Activated T-helper 1 cell treated with anti-CD3 and anti-CD28 coated beads, Interleukin-12 subunit alpha, Interleukin-12 subunit beta, Interleukin-2, Interleukin-4 antibody, amounts not matched to agents 30 ng/mL and 10 ng/mL and 1 ng/mL, durations not matched to agents 14 hours and 24 hours and 36 hours (primary cell): ENCODE measurements around the gene ST8SIA6. TPM values are rescaled to one million over a fixed set of nuclear protein-coding genes. Genes with fewer than 3 reads are reported as not detected.

Experiments used
- DNase-seq: peaks from one replicate; pipeline ENCODE4 v3.0.0; 2021; ENCODE audit warnings: low spot score
- H3K27ac Mint-ChIP-seq: one replicate; pipeline ENCODE4 v1.8.0; 2021; ENCODE audit warnings: mild to moderate bottlenecking, mixed read lengths
- H3K27me3 Mint-ChIP-seq: one replicate; pipeline ENCODE4 v1.8.0; 2022; ENCODE audit warnings: mild to moderate bottlenecking, moderate library complexity, mixed read lengths; ENCODE audit not compliant: insufficient read depth
- H3K36me3 Mint-ChIP-seq: one replicate; pipeline ENCODE4 v1.8.0; 2021; ENCODE audit warnings: low read depth, mixed read lengths
- H3K4me1 Mint-ChIP-seq: one replicate; pipeline ENCODE4 v1.8.0; 2021; ENCODE audit warnings: low read depth, mixed read lengths
- H3K4me3 Mint-ChIP-seq: one replicate; pipeline ENCODE4 v1.8.0; 2021; ENCODE audit warnings: mild to moderate bottlenecking, moderate library complexity, mixed read lengths
- H3K9me3 Mint-ChIP-seq: one replicate; pipeline ENCODE4 v1.8.0; 2021; ENCODE audit warnings: mixed read lengths
- intact Hi-C: fragments of 100-400 bp; cut with micrococcal nuclease; formaldehyde crosslinking; loops from one replicate; pipeline ENCODE4 v1.15.1; 2024
- total RNA-seq: library from RNA; stranded (reverse); gene quantifications from 2 replicates; pipeline ENCODE4 v1.2.3, GENCODE V29; 2022

ST8SIA6 gene
- total RNA-seq, 1 donor from 2014 or later = not detected

DNA sequence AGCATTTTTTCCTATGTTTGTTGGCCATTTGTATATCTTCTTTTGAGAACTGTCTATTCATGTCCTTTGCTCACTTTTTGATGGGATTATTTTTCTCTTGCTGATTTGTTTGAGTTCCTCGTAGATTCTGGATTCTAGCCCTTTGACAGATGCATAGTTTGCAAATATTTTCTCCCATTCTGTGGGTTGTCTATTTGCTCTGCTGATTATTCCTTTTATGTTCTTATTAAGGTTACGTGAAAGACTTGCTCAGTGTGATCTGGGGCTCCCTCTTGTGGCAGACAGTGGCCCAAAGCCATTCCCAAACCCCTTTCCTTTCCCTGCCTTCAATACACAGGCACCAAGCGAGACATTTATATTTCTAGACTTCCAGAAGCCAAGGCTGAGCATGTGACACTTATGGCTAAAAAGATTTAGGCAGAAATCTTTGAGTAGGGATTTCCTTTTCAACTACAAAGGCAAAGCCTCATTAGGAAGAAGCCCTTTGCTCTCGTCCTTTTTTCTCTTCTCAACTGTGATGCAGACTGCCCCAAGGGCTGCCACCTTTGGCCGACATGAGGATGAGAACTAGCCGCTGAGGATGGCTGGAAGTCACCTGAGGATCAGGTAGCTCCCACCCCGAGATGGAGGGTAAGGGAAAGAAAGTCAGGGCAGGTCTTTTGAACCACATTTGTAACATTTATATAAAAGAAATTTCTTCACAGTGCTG lies 23.6 kb downstream of the ST8SIA6 start:
- DNase-seq = peak; percentile 20
- Mint-ChIP-seq H3K9me3 (no peaks in the 10 kb centered on the region), H3K4me3 (no peak overlapping the region), H3K4me1 (peaks cover 59% of the 10 kb centered on the region), H3K36me3 (no peaks in the 10 kb centered on the region), H3K27me3 (peaks cover 10% of the 10 kb centered on the region), H3K27ac (no peak overlapping the region)
- intact Hi-C loops = loop anchor here (1.0 to 5.0 kb wide), 5 partner anchors 22 to 602 kb away; no protein-coding TSS in a partner anchor

DNA sequence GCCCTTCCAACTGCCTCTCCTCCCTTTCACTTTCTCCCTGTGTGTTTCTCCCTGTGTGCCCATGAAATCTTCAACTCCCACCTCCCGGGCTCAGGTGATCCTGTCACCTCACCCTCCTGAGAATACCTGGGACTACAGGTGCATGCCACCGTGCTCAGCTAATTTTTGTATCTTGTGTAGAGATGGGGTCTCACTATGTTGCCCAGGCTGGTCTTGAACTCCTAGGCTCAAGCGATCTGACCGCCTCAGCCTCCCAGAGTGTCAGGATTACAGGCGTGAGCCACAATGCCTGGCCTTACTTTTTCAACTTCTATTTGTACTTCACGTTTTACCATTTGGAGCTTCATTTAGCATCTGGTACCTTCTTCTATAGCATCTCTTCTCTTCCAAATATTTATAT lies 24.9 kb downstream of the ST8SIA6 start:
- H3K4me3 Mint-ChIP-seq = peak overlapping the region; percentile 44

DNA sequence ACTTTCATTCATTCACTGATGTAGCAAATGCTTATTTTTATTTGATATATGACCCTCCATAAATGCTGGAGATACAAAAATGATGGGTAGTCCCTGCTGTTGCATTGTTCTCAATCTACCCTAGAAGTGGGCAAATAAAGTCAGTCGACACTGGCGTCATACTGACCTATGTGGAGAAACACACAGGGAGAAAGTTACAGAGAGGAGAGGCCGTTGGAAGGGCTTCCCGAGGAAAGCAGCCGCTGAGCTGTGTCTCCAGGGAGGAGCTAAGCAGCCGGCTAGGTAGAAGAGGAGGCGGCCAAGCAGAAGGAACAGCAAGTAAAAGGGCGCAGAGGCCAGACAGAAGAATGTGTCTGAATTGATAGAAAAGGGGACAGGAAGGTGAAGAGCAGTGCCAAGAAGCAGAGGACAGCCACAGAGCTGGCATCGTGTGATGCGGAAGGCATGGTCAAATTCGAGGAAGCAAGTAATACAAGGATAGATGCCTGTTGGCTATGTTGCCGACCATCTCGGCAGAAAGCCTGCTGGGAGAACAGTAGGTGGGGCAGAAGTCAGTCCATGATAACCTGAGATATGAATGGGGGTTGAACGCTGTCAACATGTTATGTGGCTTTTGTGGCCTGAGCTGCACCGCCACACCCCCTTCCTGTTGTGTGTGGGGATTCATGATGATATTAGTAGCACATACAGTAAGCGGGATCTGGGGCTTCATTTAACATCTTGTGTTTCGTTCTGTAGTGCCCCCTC lies 25.9 kb downstream of the ST8SIA6 start:
- Mint-ChIP-seq H3K9me3 (no peaks in the 10 kb centered on the region), H3K36me3 (no peaks in the 10 kb centered on the region), H3K27ac (peak overlapping the region; percentile 54), H3K4me1 (peaks cover 76% of the 10 kb centered on the region), H3K27me3 (no peaks in the 10 kb centered on the region), H3K4me3 (peak overlapping the region; percentile 44)
- DNase-seq = peak; percentile 69
- intact Hi-C loops = loop anchor here (1.0 to 5.0 kb wide), 2 partner anchors 25 to 401 kb away; no protein-coding TSS in a partner anchor

More for the DNA sequence above, 24.9 kb downstream of the ST8SIA6 start:
- peaks cover 10% of the 10 kb centered on the region for H3K27me3 Mint-ChIP-seq
- H3K27ac Mint-ChIP-seq = peak overlapping the region; percentile 63
- no peak for DNase-seq
- H3K36me3 Mint-ChIP-seq = no peaks in the 10 kb centered on the region
- no peaks in the 10 kb centered on the region for H3K9me3 Mint-ChIP-seq
- intact Hi-C loops = loop anchor here (5.0 kb wide), 1 partner anchor 402 kb away; no protein-coding TSS in a partner anchor
- peaks cover 67% of the 10 kb centered on the region for H3K4me1 Mint-ChIP-seq

DNA sequence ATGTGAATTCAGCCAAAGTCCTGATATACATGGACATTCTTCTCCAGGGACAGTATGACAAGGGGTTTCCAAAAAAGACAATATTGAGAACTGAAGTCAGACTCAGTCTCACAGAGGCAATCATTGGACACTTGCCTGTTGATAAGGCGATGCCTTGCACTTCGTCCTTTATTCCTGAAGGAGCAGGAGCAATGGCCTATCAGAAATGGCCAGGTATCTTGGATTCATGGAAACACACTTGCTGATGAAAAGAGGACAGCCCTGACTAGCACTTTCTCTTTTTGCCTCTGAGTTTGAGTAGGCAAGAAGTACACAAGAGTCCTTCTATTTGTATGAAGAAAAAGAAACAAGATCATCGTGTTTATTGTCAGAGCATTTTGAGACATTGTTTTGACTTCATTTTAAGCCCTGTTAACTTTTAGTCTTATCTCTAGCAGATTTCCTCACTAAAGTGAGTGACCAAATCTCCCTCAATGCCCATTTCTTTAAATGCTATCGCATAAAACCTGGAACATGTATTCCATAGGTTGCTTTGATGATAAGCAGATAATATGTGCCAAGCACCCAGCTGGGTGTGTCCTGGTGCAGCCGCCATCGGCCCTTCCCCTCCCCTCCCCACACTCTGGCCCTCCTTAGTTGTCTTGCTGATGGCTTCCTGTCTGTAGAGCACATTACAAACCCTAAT lies 26.6 kb downstream of the ST8SIA6 start:
- H3K27ac Mint-ChIP-seq = peak overlapping the region; percentile 54
- no peaks in the 10 kb centered on the region for H3K9me3 Mint-ChIP-seq
- H3K27me3 Mint-ChIP-seq = no peaks in the 10 kb centered on the region
- H3K4me3 Mint-ChIP-seq = peak overlapping the region; percentile 44
- no peaks in the 10 kb centered on the region for H3K36me3 Mint-ChIP-seq
- no peak for DNase-seq
- peaks cover 80% of the 10 kb centered on the region for H3K4me1 Mint-ChIP-seq
- intact Hi-C loops = loop anchor here (1.0 to 5.0 kb wide), 2 partner anchors 25 to 401 kb away; no protein-coding TSS in a partner anchor

DNA sequence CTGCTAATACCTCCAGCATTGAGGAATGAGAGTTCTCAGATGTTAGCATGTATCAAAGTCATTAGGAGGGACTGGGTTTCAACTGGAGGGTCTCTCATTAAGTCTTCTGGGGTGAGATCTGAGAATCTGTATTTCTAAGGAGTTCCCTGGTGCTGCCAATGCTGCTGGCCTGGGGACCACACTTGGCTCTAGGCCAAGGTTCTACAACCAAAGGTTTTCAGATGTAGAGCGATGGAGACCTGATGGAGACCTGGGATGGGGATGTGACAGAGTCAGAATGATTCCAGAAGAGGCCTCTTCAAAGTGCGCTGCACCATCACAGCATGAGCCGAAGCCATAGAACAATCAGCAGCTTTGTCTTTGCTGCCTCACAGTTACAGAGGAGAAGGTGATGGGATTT lies 27.2 kb downstream of the ST8SIA6 start:
- no peak for DNase-seq
- Mint-ChIP-seq H3K9me3 (no peaks in the 10 kb centered on the region), H3K4me1 (peaks cover 80% of the 10 kb centered on the region), H3K27me3 (peaks cover 2% of the 10 kb centered on the region), H3K36me3 (no peaks in the 10 kb centered on the region), H3K4me3 (peak overlapping the region; percentile 20), H3K27ac (no peak overlapping the region)
- intact Hi-C loops = loop anchor here (5.0 kb wide), 1 partner anchor 400 kb away; no protein-coding TSS in a partner anchor

DNA sequence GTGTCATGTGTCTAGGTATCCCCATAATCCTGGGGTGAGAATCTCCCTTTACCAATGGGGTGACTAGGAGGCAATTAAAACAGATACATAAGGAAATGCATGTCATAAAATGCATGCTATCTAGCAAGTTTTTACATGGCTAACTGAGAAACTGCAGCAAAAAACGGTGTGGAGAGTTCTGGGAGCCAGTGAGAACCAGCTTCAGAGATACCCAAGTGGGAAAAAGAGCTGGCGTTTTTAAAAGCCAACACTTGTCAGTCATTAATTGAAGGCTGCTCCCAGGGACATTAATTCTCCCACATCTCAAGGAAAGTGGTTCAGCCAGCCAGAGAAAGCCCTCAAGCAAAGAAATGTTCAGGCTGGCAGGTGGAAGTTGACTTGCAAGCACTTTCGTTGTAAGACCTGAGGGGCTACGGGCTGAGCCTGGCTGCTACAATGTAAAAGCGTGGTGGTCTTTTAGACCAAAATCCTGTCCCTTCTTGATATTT lies 28.1 kb downstream of the ST8SIA6 start:
- no peak for DNase-seq
- Mint-ChIP-seq H3K4me3 (peak overlapping the region; percentile 8), H3K9me3 (no peaks in the 10 kb centered on the region), H3K27ac (peak overlapping the region; percentile 36), H3K36me3 (no peaks in the 10 kb centered on the region), H3K27me3 (peaks cover 2% of the 10 kb centered on the region), H3K4me1 (peaks cover 74% of the 10 kb centered on the region)
- intact Hi-C loops = loop anchor here (1.0 to 5.0 kb wide), 2 partner anchors 18 to 399 kb away; no protein-coding TSS in a partner anchor

DNA sequence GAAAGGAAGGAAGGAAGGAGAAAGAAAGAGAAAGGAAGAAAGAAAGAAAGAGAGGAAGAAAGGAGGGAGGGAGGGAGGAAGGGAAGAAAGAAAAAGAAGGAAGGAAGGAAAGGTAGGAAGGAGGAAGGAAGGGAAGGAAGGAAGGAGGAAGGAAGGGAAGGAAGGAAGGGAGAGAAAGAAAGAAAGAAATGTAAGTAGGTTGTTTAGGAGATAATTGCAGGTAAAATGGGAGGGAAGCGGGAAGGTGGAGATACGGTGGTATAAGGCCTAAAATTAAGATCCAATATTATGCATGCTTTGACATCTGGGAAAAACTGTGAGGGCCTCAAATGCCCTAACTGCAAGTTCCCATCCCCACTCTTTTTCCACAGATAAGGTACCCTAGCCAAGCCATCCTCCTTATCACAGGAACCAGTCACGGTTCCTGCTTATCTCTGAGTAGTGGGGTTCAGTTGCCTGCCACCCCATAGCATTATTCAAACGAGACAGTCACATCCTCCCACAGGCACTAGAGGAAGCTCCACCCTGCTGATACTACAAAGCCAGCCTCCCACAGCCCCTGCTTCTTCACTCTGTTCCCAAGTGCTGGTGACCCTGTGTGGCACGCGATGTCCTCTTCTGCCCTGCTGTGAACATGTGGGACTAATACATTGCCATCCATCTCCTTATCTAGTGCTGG lies 28.7 kb downstream of the ST8SIA6 start:
- intact Hi-C loops = loop anchor here (1.0 to 5.0 kb wide), 2 partner anchors 19 to 398 kb away; no protein-coding TSS in a partner anchor
- no peaks in the 10 kb centered on the region for H3K36me3 Mint-ChIP-seq
- H3K9me3 Mint-ChIP-seq = no peaks in the 10 kb centered on the region
- H3K4me3 Mint-ChIP-seq = peak overlapping the region; percentile 8
- peak; percentile 34 for DNase-seq
- peak overlapping the region; percentile 36 for H3K27ac Mint-ChIP-seq
- H3K27me3 Mint-ChIP-seq = peaks cover 2% of the 10 kb centered on the region
- peaks cover 70% of the 10 kb centered on the region for H3K4me1 Mint-ChIP-seq

DNA sequence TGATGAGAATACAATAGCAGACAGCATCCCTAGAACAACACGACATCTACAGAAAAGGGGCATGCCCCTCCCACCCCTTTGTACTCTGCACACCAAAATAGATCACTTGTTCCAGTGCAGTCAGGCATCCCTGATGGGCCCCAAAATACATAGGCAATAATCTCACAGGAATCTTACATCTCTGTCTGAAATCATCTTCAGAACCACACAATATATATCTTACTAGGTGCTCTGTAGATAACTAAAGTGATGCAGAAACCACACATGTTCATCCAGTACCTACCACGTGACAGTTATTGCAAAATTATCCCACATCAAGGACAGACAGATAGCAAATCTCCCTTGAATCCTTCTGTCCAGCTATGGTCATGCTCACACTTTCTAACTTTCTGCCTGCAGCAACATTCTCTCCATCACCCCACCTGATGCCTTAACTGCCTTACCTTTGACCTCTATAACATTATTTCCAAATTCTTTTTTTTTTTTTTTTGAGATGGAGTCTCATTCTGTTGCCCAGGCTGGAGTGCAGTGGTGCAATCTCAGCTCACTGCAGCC lies 30.7 kb downstream of the ST8SIA6 start:
- Mint-ChIP-seq H3K4me1 (peaks cover 50% of the 10 kb centered on the region), H3K27ac (no peak overlapping the region), H3K27me3 (peaks cover 2% of the 10 kb centered on the region), H3K9me3 (no peaks in the 10 kb centered on the region), H3K4me3 (no peak overlapping the region), H3K36me3 (no peaks in the 10 kb centered on the region)
- no peak for DNase-seq
- intact Hi-C loops = no loop called here

DNA sequence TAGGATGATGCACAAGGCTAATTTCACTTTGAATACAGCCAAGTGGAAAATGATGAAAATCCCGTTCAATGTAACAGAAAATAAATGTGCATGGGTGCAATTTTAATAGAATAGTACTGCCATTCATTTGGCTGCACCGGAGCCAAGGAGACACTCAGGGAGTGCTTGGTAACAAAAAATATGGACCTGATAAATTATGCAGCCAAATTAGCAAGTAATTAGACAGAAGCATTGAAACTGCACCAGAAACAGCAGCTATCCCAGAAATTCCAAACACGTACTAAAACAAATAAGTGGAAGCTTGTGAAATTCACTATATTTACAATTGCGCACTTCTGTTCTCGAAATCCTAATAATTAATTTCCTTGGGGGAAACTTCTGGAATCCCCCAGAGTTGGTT lies 31.5 kb downstream of the ST8SIA6 start:
- no peak for DNase-seq
- H3K27ac Mint-ChIP-seq = no peak overlapping the region
- peaks cover 2% of the 10 kb centered on the region for H3K27me3 Mint-ChIP-seq
- H3K4me3 Mint-ChIP-seq = no peak overlapping the region
- intact Hi-C loops = no loop called here
- peaks cover 42% of the 10 kb centered on the region for H3K4me1 Mint-ChIP-seq
- H3K36me3 Mint-ChIP-seq = no peaks in the 10 kb centered on the region
- no peaks in the 10 kb centered on the region for H3K9me3 Mint-ChIP-seq

DNA sequence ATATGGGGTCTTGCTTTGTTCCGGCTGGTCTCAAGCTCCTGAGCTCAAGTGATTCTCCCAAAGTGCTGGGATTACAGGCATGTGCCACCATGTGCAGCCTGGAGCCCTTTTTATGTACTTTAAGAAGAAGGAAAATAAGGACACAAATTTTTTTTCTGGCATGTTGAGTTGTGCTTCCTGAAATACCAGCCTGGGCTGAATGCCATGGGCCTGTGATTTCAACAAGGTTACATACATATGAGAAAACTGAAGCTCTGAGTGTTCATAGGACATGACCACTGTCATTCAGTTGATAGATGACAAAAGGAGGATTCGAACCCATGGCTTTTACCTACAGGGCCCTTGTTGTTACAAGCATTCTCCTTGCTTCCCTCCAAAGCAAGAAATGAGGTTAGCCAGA lies 36.1 kb downstream of the ST8SIA6 start:
- intact Hi-C loops = no loop called here
- H3K4me3 Mint-ChIP-seq = no peak overlapping the region
- peaks cover 7% of the 10 kb centered on the region for H3K36me3 Mint-ChIP-seq
- no peak overlapping the region for H3K27ac Mint-ChIP-seq
- peaks cover 2% of the 10 kb centered on the region for H3K27me3 Mint-ChIP-seq
- peaks cover under 1% of the 10 kb centered on the region for H3K4me1 Mint-ChIP-seq
- DNase-seq = no peak
- H3K9me3 Mint-ChIP-seq = no peaks in the 10 kb centered on the region

DNA sequence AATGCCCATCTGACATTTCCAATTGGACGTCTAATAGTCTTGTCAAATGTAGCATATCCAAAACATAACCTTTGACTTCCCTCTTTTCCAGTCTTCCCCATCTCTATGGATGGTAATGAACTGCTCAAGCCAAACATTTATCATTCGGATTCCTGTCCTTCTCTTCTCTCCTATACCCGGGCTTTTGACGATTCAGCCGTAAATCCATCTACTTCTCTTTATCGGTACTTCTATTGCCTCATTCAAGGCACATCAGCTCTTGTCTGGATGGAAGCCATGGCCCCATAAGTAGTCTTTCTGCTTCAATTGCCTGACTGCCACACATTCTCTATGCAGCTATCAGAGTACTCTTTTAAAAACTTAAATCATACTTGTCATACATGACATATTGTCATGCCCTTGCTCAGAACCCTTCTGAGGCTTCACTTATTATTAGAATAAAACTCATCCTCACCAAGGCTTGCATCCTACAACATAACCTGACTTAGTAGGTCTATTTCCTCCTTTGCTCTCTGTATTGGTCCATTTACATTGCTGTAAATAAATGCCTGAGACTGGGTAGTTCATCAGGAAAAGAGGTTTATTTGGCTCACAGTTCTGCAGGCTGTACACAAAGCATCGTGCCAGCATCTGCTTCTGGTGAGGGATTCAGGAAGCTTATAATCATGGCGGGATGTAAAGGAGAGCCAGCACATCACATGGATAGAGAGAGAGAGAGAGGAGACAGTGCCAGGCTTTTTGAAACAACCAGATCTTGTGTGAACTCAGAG lies 37.8 kb downstream of the ST8SIA6 start:
- Mint-ChIP-seq H3K4me1 (no peaks in the 10 kb centered on the region), H3K4me3 (no peak overlapping the region), H3K27ac (no peak overlapping the region), H3K27me3 (peaks cover 3% of the 10 kb centered on the region), H3K36me3 (peaks cover 7% of the 10 kb centered on the region), H3K9me3 (no peaks in the 10 kb centered on the region)
- intact Hi-C loops = no loop called here
- no peak for DNase-seq
